Measurements from ENCODE around the gene SEC24D. TPM values are rescaled to one million over a fixed set of nuclear protein-coding genes. Genes with fewer than 3 reads are reported as not detected.

The SEC24D gene
- total and polyA plus RNA-seq, 2 donors (not counting 3 experiments of a cell fraction or from before 2014, with no cell fraction given) = 81.5 to 127 TPM

DNA sequence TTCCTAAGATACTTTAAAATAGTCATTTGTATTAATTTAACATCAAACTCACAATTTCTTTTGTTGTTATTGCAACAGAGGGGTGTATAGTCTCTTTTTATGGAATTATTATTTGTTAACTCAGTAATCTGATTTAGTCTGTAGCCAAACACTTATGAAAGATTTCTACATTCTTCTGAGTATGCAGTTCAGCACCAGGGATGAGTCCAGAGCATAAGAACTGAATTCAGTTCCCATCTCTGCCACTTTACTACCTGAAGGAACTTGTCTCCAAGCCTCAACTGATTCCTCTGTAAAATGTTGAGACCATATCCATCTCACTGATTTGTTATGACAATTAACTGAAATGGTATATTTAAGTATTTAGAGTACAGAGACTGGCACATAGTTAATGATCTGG lies 105.2 kb downstream of the SEC24D start:
- no TSS peak for BruUV-seq (replicated peaks)
- Histone ChIP-seq H3K9ac (replicated peaks; ENCODE audit: extremely low read depth, insufficient read depth, low read length) (no peak overlapping the region), H3K27ac (ENCODE audit: insufficient read depth, low read depth, low read length) (no peak overlapping the region), H3K9me1 (replicated peaks; ENCODE audit: control insufficient read depth, extremely low read depth, insufficient read depth, low read length) (no peaks in the 10 kb centered on the region), H3K27me3 (ENCODE audit: control insufficient read depth in 2 of 2, insufficient read depth in 2 of 2, low read length in 2 of 2) (no peaks in the 10 kb centered on the region), H3K4me1 (ENCODE audit: control insufficient read depth, extremely low read depth, insufficient read depth, low read length) (no peaks in the 10 kb centered on the region), H3K4me2 (ENCODE audit: insufficient read depth, low read length) (no peak overlapping the region), H3K79me2 (ENCODE audit: control insufficient read depth, insufficient read depth, low read length) (no peaks in the 10 kb centered on the region), H3K4me3 (replicated peaks in 1 of 3; ENCODE audit: insufficient read depth in 1 of 3, low read depth in 1 of 3, low read length in 3 of 3) (no peak overlapping the region), H4K20me1 (replicated peaks; ENCODE audit: control insufficient read depth, extremely low read depth, insufficient read depth, low read length) (no peaks in the 10 kb centered on the region), H3K9me3 (replicated peaks; ENCODE audit: control insufficient read depth, insufficient read depth, low read length) (no peaks in the 10 kb centered on the region), H2AFZ (ENCODE audit: low read depth, low read length) (no peak overlapping the region), H3K36me3 (ENCODE audit: control insufficient read depth in 2 of 2, extremely low read depth in 1 of 2, insufficient read depth in 2 of 2, low read length in 2 of 2) (peaks cover 18 to 52% of the 10 kb centered on the region in 2 experiments)
- POLR2A ChIA-PET = no interaction called here
- intact Hi-C loops (cut with micrococcal nuclease) = no loop called here
- FAIRE-seq (no peak), DNase-seq (ENCODE audit: low read depth, low spot score) (no peak)
- TF ChIP-seq, protein P1, sequence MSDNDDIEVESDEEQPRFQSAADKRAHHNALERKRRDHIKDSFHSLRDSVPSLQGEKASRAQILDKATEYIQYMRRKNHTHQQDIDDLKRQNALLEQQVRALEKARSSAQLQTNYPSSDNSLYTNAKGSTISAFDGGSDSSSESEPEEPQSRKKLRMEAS (IDR thresholded peaks at IDR 0.05; ENCODE audit: insufficient read depth, insufficient read length) = no peak
- TF ChIP-seq EZH2 (IDR thresholded peaks at IDR 0.05; ENCODE audit: borderline replicate concordance, low read depth, low read length, severe bottlenecking) (no peak), JUN (IDR thresholded peaks at IDR 0.05; ENCODE audit: borderline replicate concordance, insufficient read depth, insufficient read length, low read depth) (no peak), MYC (IDR thresholded peaks at IDR 0.05; ENCODE audit: low read depth, low read length) (no peak), GATA2 (IDR thresholded peaks at IDR 0.05; ENCODE audit: insufficient read depth, insufficient read length, low read depth, low read length) (no peak), POLR2AphosphoS5 (IDR thresholded peaks at IDR 0.05; ENCODE audit: insufficient read depth, low read depth, low read length) (no peak), FOS (IDR thresholded peaks at IDR 0.05; ENCODE audit: borderline replicate concordance, insufficient read depth, low read length) (no peak), POLR2A (IDR thresholded peaks at IDR 0.05; ENCODE audit: low read depth, low read length) (no peak)
- TF ChIP-seq, protein P2, sequence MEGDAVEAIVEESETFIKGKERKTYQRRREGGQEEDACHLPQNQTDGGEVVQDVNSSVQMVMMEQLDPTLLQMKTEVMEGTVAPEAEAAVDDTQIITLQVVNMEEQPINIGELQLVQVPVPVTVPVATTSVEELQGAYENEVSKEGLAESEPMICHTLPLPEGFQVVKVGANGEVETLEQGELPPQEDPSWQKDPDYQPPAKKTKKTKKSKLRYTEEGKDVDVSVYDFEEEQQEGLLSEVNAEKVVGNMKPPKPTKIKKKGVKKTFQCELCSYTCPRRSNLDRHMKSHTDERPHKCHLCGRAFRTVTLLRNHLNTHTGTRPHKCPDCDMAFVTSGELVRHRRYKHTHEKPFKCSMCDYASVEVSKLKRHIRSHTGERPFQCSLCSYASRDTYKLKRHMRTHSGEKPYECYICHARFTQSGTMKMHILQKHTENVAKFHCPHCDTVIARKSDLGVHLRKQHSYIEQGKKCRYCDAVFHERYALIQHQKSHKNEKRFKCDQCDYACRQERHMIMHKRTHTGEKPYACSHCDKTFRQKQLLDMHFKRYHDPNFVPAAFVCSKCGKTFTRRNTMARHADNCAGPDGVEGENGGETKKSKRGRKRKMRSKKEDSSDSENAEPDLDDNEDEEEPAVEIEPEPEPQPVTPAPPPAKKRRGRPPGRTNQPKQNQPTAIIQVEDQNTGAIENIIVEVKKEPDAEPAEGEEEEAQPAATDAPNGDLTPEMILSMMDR (IDR thresholded peaks at IDR 0.05; ENCODE audit: extremely low read depth in 1 of 2, insufficient read depth in 1 of 2, low read depth in 1 of 2, low read length in 2 of 2) = no peak
- CTCF ChIA-PET = interaction anchor here (1.0 to 1.3 kb wide), 2 partner anchors 16 to 160 kb away, joined by 3 read pairs; no protein-coding TSS in a partner anchor
- dilution Hi-C loops (cut with MboI; ENCODE audit: extremely low pct_ligation_motif_present, low sequenced_read_pairs) = no loop called here
